HG03060 (cell line): ENCODE measurements around the gene FAT2.

ENCODE experiments used
- ATAC-seq: cut with Tn5 transposase; IDR thresholded peaks from one replicate; pipeline ENCODE4 v1.9.1; 2021; ENCODE audit warnings: low read depth, moderate number of reproducible peaks; ENCODE audit not compliant: unreplicated experiment

The FAT2 gene

GRCh38 chr5:151557951-151558350 is 33.2 kb downstream of the FAT2 start:
- ATAC-seq = no peak

- no peak for ATAC-seq
These were observed 33.7 kb downstream of the FAT2 start for GRCh38 chr5:151557466-151557865.

- no peak for ATAC-seq
These were observed 34.3 kb downstream of the FAT2 start for GRCh38 chr5:151556806-151557205.

GRCh38 chr5:151555760-151556576 is 35.2 kb downstream of the FAT2 start:
- ATAC-seq = no peak

- ATAC-seq = no peak
These were observed 37.4 kb downstream of the FAT2 start for GRCh38 chr5:151553695-151554094.

- no peak for ATAC-seq
These were observed 37.9 kb downstream of the FAT2 start for GRCh38 chr5:151553130-151553670.

- ATAC-seq = no peak
These were observed 39.1 kb downstream of the FAT2 start for GRCh38 chr5:151551985-151552384.

- no peak for ATAC-seq
These were observed 41.0 kb downstream of the FAT2 start for GRCh38 chr5:151550146-151550545.

- ATAC-seq = no peak
These were observed 41.4 kb downstream of the FAT2 start for GRCh38 chr5:151549713-151550112.

- no peak for ATAC-seq
These were observed 43.8 kb downstream of the FAT2 start for GRCh38 chr5:151547364-151547763.

- no peak for ATAC-seq
These were observed 49.6 kb downstream of the FAT2 start for GRCh38 chr5:151541571-151541970.
